Stimulated activated CD4-positive, alpha-beta T cell treated with anti-CD3 and anti-CD28 coated beads, Interleukin-1b, Interleukin-23, amount 100 ng/mL, for 1 hour (primary cell): ENCODE data around the gene TNS4.

ENCODE experiments used
- DNase-seq, 2 donors: peaks; one replicate each; pipeline ENCODE4 v3.0.0-alpha.2; 2020; ENCODE audit warnings: low read depth in 2 of 2

The TNS4 gene

DNA sequence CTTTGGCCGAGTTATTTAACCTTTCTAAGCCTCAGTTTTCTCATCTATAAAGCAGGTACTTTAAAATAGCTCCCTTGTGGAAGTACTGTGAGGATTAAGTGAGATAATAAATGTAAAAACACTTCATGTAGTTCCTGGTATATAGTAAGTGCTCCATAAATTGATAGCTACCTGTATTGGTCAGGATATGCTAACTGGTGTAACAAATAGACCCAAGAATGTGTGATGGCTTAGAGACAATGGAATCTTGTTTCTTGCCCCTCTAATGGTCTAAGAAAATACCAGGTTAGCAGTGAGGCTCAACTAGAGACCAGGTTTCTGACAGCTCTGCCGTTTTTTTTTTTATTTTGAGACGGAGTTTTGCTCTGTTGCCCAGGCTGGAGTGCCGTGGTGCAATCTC is 34.0 kb upstream of the TNS4 start:
- no peak for DNase-seq

DNA sequence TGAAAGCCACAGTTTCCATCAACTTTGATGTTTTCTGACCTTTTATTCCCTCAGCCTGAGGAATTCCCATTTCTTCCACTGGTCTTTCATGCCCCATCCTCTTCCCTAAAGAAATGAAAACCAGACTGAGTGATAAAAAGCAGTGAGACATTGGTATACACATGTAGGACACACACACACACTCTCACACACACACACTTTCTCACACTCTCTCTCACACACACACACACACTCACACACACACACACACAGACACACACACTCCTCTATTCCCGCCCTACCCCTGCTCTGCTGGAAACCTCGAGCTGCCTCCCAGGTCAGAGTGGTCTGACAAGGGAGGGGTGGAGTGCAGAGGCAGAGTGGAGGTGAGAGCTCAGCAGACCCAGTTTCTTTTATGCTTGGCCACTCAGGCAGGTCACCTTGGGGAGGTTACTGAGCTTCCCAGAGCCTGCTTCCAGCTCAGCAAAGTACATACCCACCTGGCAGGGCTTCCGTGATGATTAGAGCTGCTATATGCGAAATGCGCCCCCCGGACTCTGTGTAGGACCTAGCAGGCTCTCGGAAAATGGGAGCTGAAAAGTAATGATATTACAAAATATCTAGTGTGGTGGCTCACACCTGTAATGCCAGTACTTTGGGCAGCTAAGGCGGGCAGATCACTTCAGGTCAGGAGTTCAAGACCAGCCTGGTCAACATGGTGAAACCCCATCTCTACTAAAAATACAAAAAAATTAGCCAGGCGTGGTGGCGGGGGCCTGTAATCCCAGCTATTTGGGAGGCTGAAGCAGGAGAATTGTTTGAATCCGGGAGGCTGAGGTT is 33.2 kb upstream of the TNS4 start:
- DNase-seq, result no peak

DNA sequence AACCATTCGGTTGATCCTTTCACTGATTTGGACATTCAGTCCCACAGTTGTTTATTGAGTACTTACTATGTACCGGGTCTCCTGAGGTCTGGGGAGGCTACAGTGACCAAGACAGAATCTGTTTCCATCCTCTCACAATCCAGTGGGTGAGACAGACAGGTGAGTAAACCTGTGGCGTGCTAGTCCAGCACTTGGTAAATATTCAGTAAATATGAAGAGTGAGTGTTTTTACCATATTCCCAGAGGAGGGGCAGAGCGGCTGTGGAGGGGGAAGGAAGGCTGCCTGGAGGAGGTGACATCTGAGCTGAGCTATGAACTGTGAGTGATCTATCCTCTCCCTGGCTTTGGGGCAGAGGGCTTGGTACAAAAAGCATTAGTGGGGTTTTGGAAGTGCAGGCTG is 32.5 kb upstream of the TNS4 start:
- no peak for DNase-seq

DNA sequence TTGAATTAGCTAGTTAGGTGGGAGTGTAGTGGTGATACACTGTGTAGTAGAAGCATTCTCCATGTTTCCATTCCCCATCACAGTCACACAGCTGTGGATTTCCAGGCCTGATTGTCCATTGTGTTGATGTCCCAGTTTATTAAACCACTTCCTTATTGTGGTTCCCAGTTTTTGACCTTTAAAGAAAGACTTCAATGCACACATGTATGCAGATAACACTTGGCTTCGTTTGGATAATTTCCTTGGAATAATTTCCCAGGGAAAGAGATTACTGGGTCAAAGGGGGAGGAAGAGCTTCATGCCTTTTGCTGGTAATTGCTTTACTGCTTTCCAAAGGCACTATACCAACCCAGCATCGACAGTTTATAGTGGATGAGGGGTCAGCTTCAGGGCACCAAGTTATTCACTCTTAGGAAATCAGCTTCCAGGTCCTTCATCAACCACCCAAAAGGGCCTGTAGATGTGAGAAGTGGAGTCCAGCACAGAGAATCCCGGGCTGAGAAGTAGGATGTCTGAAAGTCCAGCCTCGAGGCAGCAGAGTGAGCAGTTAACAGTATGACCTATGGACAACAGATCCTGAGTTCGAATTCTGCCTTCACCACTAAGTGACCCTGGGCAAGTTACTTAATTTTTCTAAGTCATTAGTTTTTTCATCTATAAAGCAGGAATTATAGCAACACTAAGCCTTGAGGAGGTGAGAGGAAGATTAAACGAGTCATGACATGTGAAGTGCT is 31.3 kb upstream of the TNS4 start:
- no peak for DNase-seq

DNA sequence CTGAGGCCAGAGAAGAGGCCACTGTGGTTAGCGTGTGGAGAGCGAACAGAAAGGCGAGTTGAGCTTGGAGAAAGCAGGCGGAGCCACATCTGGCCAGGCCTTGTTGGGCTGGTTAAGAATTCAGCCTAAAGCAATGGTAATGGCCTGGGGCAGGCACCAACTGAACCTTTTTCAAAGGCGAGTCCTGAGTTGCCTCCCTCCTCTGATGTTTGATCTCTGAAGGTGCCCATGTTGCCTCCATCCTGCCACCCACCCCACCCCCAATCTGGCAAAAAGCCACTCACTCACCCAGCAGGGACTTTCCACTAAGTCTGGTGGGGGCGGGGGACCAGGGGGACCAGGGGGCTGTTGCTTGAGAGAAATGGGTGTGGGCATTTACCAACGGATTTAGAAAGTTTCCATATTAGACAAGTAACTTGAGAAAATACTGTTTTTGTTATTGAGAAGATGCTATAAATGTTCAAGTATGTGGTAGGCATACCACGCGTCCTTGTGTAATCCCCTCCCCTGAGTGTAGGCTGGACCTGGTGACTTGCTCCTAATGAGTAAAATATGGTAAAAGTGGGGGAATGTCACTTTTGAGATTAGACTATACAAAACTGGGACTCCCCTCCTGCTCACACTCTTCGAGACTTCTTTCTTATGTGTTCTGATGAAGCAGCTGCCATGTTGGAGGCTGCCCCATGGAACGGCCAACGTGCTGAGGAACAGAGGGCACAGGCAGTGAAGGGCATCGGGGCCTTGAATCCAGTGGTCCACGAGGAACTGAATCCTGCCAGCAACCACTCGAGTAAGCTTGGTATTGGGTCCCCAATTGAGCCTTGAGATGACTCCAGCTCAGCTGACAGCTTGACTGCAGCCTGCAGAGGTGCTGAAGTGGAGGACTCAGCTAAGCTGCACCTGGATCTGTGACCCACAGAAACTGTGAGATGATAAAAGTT is 29.9 kb upstream of the TNS4 start:
- peak in 1 of 2 donors; percentile 88 for DNase-seq

DNA sequence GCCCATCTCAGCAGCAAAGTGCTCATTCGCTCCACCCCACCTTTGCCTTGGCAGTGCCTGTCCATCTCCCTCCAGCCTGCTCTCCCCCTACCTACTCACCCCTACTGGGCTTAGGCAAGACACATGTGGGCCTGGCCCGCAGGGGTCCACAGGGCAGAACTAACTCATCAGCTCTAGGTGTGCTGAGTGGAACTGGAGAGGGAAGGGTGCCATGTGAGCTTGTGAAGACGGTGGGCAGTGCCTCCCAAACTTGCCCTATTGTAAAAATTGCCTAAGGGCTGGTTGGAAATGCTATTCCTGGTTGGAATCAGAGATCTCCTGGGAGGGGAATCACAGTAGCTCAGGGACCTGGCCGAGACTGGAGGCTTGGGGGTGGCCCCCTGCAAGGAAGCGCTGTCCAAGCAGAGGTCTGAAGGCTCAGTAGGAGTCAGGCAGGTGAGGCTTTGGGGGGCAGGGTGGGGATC is 29.1 kb upstream of the TNS4 start:
- DNase-seq, result no peak

DNA sequence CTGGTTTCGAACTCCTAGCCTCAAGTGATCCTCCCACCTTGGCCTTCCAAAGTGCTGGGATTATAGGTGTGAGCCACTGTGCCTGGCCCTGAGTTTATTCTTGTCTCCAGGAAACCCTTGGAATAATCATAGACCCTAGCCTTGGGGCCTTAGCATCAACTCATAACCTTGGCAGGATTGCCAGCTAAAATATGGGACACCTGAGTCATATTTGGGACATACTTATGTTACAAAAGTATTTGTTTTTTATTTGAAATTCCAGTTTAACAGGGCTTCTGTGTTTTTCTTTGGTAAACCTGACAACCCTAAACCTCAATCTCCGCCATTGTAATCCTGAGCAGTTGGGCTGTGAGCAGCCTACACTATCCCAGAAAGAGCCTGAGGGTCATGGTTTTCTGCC is 28.6 kb upstream of the TNS4 start:
- no peak for DNase-seq

DNA sequence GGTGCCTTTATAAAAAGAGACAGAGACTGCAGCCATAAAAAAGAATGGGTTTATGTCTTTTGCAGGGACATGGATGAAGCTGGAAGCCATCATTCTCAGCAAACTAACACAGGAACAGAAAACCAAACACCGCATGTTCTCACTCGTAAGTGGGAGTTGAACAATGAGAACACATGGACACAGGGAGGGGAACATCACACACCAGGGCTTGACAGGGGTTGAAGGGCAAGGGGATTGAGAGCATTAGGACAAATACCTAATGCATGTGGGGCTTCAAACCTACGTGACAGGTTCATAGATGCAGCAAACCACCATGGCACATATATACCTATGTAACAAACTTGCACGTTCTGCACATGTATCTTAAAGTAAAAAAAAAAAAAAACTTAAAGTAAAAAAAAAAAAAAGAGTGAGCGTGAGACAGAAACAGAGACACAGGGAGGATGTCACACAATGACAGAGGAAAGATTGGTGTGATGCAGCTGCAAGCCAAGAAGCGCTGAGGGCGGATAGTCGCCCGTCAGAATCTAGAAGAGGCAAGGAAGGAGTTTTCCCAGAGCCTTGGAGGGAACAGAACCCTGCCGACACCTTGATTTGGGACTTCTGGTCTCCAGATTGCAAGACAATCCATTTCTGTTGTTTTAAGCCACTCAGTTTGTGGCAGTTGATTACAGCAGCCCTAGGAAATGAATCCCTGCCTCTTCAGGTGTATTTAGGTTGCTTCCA is 27.4 kb upstream of the TNS4 start:
- DNase-seq, result no peak

DNA sequence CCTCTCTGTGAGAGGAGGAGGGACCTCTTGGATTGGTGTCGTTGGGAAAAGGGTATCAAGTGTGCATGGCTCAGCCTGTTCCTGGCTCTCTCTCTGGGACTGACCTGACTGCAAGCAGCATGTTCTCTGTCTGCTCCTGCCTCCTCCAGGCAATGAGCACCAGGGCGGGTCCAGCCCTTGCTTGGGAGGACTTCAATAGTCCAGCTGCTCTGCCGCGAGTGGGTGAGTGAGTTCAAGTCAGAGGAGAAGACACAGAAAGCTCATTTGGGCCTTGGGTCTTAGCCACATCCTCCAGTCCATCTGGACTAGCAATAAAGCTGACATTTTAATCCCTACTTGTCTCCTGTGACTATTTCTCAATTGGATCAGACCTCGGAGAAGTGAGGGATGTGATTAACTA is 25.2 kb upstream of the TNS4 start:
- DNase-seq, result no peak

DNA sequence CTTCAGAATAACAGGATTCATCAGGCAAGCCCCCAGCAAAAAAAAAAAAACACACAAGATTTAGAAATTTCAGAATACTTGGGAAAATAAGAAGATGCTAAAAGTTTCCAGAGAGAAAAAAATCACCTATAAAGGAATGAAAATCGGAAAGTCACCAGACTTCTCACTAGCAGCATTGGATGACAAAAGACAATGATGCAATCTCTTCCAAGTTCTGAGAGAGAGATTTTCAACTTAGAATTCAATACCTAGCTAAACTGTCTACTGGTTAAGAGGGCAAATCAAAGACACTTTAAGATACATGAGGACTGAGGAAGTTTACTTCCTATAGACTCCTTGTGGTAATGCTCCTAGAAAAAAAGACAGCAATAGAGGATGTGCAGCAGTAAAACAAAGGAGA is 23.9 kb upstream of the TNS4 start:
- DNase-seq, result no peak

DNA sequence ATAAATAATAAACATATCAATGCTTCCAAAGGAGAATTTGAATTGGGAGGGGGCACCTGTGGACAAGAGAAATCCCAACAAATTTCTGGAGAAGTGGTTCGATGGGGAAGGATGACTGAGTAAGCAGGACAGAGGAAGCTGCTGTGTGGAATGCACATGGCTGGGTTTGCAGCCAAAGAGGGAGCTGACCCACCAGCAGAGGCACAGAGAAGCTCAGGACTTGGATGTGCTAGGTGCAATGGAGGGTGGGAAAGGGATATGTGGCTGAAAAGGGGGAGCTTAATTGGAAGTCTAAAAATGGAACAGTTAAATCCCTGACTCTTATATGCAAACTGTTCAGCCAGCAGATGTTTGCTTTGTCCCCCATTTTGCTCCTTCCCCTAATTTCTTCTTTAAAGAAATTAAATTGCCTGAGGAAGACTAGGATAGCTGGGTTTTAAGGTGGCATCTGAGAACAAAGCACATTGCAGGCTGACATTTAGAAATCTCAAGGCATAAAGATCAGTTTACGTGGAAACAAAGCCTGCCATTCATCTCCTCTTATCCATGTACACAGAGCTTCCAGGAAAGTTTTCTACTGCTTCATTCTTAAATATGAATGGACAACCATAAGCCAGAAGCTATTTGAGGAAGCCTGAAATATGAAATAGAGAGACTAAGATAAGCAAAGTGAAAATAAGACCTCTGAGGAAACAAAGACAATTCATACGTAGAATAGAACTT is 23.0 kb upstream of the TNS4 start:
- DNase-seq, result no peak

DNA sequence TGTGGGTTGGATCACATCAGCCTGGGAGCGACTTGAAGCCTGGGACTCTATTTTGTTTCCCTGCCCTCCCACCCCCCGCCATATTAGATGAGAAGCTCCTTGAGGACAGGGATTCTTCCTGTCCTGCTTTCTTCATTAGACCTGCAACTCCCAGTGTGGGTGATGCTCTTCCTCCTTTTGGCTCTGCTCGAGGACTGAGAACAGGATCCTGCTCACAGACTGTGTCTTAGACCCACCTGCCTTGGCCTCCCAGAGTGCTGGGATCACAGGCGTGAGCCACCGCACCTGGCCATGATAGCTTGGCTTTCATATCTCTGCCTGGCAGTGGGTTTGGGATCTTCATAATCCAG is 21.5 kb upstream of the TNS4 start:
- no peak for DNase-seq

DNA sequence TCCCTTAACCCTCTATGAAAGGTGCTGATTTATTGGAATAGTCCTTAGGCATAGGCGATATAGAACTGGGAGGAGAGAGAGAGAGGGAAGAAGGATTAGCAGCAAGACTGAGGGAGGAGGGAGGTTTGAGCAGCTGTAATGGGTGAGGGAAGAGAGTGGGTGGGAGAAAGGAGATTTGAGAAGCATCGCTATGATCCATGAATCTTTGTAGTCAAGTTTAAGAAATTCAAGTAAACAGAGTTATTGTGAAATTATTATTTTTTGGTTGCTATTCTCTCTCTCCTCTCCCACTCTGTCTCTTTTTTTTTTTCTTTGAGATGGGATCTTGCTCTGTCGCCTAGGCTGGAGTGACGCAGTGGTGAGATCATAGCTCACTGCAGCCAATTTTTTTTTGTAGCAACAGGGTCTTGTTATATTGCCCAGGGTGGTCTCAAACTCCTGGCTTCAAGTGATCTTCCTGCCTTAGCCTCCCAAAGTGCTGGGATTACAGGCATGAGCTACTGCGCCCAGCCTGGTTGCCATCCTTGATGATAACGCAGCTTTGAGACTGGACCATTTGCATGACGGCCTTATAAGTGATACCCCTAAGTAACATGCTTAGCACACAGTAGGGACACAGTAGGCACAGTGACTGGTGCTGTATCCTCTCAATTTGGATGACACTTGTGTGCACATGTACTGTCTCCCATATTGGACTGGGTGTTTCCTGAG is 21.0 kb upstream of the TNS4 start:
- DNase-seq, result no peak

DNA sequence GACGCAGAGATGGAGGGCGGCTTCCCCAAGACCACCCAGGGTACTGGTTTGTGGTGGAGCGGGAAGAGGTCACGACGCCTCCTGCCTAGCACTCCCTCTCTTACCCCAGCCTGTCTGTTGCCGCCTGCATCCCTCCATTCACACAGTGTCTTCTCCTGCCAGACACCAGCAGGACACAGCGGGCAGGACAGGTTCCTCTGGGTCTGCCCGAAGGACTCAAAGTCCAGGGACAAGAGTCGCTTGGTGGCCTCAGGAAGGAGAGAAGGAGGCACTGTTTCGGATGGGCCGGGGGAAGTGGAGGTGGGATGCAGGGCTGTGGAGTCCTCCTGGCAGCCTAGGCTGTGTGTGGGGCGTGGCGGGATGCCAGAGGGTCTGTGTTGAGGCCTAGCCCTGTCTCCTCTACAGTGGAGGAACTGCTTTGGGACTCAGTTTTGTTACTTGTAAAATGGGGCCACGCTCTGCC is 19.6 kb upstream of the TNS4 start:
- no peak for DNase-seq

DNA sequence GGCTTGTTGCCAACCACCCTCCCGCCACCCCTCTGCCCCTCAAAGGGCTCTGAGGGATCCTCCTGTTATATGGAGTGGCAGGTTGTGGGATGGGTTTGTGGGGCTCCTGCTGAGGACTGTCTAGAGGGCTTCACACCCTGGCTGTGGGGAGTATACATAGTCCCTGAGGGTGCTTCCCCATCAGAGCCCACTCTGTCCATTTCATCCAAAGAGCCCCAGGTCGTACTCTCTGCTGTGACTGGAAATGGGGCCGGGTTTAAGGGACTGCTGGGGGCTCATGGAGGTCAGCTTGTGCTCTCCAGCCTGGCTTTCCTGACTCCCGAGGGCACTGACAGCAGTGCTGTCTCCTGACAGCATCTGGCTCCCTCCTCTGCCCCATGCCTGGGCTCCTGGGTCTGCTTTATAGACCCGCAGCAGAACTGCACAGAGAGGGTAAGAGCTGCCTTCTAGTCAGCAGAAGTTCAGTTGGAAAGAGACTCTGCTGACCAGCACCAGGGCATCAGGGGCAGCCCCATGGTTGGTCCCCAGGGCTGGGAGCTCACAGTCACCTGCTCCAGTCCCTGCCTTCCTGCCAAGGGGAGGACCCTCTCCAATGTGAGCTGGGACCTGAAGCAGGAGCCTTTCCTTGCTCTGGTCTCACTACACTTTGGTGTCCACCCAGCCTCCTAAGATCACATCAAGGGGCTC is 17.8 kb upstream of the TNS4 start:
- DNase-seq, result no peak

DNA sequence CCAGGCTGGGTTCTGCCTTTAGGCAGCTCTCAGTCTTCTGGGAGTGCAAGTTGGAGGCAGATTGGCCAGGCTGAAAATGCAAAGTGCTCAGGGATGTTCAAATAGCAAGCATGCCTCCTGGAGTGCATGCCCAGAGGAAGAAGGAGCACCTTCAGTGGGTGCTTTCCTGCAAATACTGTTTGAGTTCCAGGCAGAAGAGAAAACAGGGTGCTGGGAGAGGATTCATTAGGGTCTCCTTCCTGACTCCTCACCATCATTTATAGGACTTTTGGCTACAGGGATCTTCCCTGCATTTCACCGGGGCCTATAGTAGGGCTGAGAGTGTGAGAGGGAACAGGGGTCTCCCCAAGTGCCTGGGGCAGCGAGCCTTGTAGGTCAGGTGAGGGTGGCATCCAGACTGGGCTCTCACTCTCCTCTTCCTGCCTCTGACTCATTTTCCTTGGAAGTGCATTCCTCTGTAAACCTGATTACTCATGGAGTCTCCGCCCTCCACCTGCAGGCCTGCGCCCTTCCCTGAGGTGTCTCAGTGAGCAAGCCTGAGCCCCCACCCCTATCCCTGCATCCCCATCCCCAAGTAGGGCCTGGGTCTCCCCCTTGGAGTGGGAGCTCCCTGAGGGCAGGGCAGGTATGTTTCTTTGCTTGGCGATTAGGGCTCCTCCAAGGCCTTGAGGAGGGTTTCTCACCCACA is 17.1 kb upstream of the TNS4 start:
- DNase-seq, result no peak

DNA sequence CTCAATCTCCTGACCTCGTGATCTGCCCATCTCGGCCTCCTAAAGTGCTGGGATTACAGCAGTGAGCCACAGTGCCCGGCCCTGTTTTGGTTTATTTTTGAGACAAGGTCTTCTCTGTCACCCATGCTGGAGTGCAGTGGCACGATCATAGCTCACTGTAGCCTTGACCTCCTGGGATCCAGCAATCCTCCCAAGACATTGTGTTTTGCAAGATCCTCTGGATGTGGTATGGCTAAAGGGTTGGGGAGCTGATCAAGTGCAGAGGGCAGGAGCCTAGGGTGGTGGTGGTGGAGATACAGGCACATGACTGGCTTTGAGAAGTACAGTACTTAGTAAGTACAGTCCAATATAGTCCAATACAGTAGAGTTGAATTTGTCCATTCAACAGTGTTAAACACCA is 16.6 kb upstream of the TNS4 start:
- DNase-seq, result no peak

DNA sequence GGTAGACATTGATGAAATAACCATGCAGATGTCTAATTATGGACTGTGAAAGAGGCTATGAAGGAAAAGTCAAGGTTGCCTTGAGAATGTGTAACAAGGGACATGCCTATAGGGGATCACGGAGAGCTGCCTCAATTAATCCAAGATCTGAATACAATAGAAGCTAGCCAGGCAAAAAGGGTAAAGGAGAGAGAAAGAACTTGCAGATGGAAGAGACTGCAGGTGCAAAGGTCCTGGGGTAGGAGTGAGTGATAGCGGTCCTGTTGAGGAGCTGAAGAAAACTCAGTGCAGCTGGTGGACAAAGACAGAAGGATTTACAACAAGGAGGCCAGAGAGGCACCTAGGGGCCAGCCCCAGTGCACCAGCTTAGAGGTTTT is 15.9 kb upstream of the TNS4 start:
- DNase-seq, result no peak
